K562 (cell line): ENCODE measurements around the gene PRCP. TPM values are rescaled to one million over a fixed set of nuclear protein-coding genes. Genes with fewer than 3 reads are reported as not detected.
A peak's percentile ranks its signal among the peaks of the same experiment; 100 is the strongest.

Source experiments
- ARID2 ChIP-seq: fragments of 450-650 bp; IDR thresholded peaks from 2 replicates; pipeline ENCODE4 v1.6.1; 2017; ENCODE audit warnings: antibody characterized with exemption, mild to moderate bottlenecking
- CBX1 ChIP-seq: sonication (generic); IDR thresholded peaks from 2 replicates; pipeline ENCODE4 v1.6.1; 2016; ENCODE audit warnings: antibody characterized with exemption, low read depth, mild to moderate bottlenecking
- CTBP1 ChIP-seq: fragments of 450-650 bp; IDR thresholded peaks from 2 replicates; pipeline ENCODE4 v1.6.1; 2016; ENCODE audit warnings: borderline replicate concordance
- DPF2 ChIP-seq: fragments of 450-650 bp; IDR thresholded peaks from 2 replicates; pipeline ENCODE4 v1.6.1; 2016
- EP400 ChIP-seq: fragments of 450-650 bp; IDR thresholded peaks from 2 replicates; pipeline ENCODE4 v1.6.1; 2017; ENCODE audit warnings: antibody characterized with exemption, mild to moderate bottlenecking, moderate library complexity
- ERF ChIP-seq: fragments of 450-650 bp; formaldehyde crosslinking; IDR thresholded peaks from 2 replicates; pipeline ENCODE4 v1.4.0; 2020; ENCODE audit warnings: mild to moderate bottlenecking, mixed read lengths
- ETV1 ChIP-seq: fragments of 450-650 bp; conservative IDR thresholded peaks from 2 replicates; pipeline ENCODE4 v1.6.1; 2016; ENCODE audit warnings: missing genetic modification characterization, control low read depth, low read depth, missing compliant biosample characterization
- GATAD2A ChIP-seq: fragments of 450-650 bp; IDR thresholded peaks from 2 replicates; pipeline ENCODE4 v1.6.1; 2017
- JUND ChIP-seq, 2 experiments: IDR thresholded peaks; 2 replicates in 1 of 2; 3 replicates in 1 of 2; pipeline ENCODE4 v1.6.1; 2011; ENCODE audit warnings: borderline replicate concordance in 2 of 2, low read depth in 2 of 2, low read length in 2 of 2, improper control_type of control experiment in 1 of 2, missing biosample characterization in 1 of 2, missing genetic modification characterization in 1 of 2, missing genetic modification reagents in 1 of 2
- KLF10 ChIP-seq: fragments of 250-450 bp; sonication (Bioruptor Pico); IDR thresholded peaks from 2 replicates; pipeline ENCODE4 v1.6.1; 2021; ENCODE audit warnings: matching md5 sums
- MCM2 ChIP-seq: fragments of 450-650 bp; IDR thresholded peaks from 2 replicates; pipeline ENCODE4 v1.6.1; 2017; ENCODE audit warnings: low read depth, mild to moderate bottlenecking
- MTA2 ChIP-seq: fragments of 450-650 bp; IDR thresholded peaks from 2 replicates; pipeline ENCODE4 v1.6.1; 2016; ENCODE audit warnings: low read depth
- PKNOX1 ChIP-seq: fragments of 450-650 bp; IDR thresholded peaks from 2 replicates; pipeline ENCODE4 v1.6.1; 2016
- SIX5 ChIP-seq, 2 experiments: IDR thresholded peaks; 2 replicates each; pipeline ENCODE4 v1.6.1; 2011; ENCODE audit warnings: low read length in 2 of 2, borderline replicate concordance in 1 of 2, low read depth in 1 of 2, mild to moderate bottlenecking in 1 of 2, moderate library complexity in 1 of 2; ENCODE audit not compliant: insufficient read depth in 1 of 2
- STAG1 ChIP-seq: sonication (generic); formaldehyde crosslinking; IDR thresholded peaks from 2 replicates; pipeline ENCODE4 v1.5.0; 2020; ENCODE audit warnings: missing genetic modification reagents, borderline replicate concordance
- TCF15 ChIP-seq: fragments of 250-450 bp; sonication (Bioruptor Pico); IDR thresholded peaks from 2 replicates; pipeline ENCODE4 v1.8.0; 2022; ENCODE audit warnings: moderate library complexity, mild to moderate bottlenecking, inconsistent platforms
- YY1 ChIP-seq, 3 experiments: IDR thresholded peaks; 2 replicates each; pipeline ENCODE4 v1.6.1; 2011; ENCODE audit warnings: low read length in 2 of 3, mild to moderate bottlenecking in 2 of 3, moderate library complexity in 2 of 3, borderline replicate concordance in 1 of 3, control low read depth in 1 of 3, low read depth in 1 of 3; ENCODE audit not compliant: insufficient read depth in 3 of 3, insufficient replicate concordance in 2 of 3, control insufficient read depth in 1 of 3, insufficient read length in 1 of 3; ENCODE audit errors: extremely low read depth in 1 of 3
- ZBTB2 ChIP-seq: fragments of 450-650 bp; IDR thresholded peaks from 2 replicates; pipeline ENCODE4 v1.6.1; 2016; ENCODE audit warnings: antibody characterized with exemption
- ZNF175 ChIP-seq: fragments of 200-800 bp; sonication (Bioruptor generic); IDR thresholded peaks from 2 replicates; pipeline ENCODE4 v1.6.1; 2016; ENCODE audit warnings: low read depth, mild to moderate bottlenecking, missing genetic modification characterization, missing compliant biosample characterization
- ZNF224 ChIP-seq: sonication (generic); formaldehyde crosslinking; IDR thresholded peaks from 2 replicates; pipeline ENCODE4 v1.8.0; 2022; ENCODE audit warnings: mild to moderate bottlenecking, missing genetic modification reagents
- ZNF445 ChIP-seq: fragments of 250-450 bp; sonication (Bioruptor Pico); IDR thresholded peaks from 2 replicates; pipeline ENCODE4 v1.4.0; 2020; ENCODE audit warnings: low read depth, mild to moderate bottlenecking, moderate library complexity
- ZNF586 ChIP-seq: fragments of 450-650 bp; formaldehyde crosslinking; conservative IDR thresholded peaks from 2 replicates; pipeline ENCODE4 v1.4.0; 2020; ENCODE audit warnings: mild to moderate bottlenecking, moderate library complexity
- ZNF780A ChIP-seq: fragments of 250-450 bp; sonication (Bioruptor Pico); IDR thresholded peaks from 2 replicates; pipeline ENCODE4 v1.5.0; 2021; ENCODE audit warnings: mild to moderate bottlenecking
- ZNF79 ChIP-seq: fragments of 250-450 bp; sonication (Bioruptor Pico); IDR thresholded peaks from 2 replicates; pipeline ENCODE4 v1.4.0; 2020; ENCODE audit warnings: low read depth, mild to moderate bottlenecking, moderate library complexity
- polyA plus RNA-seq, 8 experiments: library from polyadenylated mRNA; depleted of rRNA in 4 of 8; stranded (reverse) in 5 of 8; unstranded in 3 of 8; fragments of >200 nt; fragmentation: Nextera tagmentation in 2 of 8; fragmentation: Illumina TruSeq in 1 of 8; extraction: Ambion mirVana in 2 of 8; extraction: Trizol in 1 of 8; gene quantifications; 2 replicates each; pipeline versions ENCODE4 v1.2.1 to v1.2.3, GENCODE V29; 2011 to 2014; ENCODE audit warnings: inconsistent platforms in 1 of 8, missing spikeins in 1 of 8
- total RNA-seq, 7 experiments: library from RNA; depleted of rRNA in 6 of 7; stranded (reverse); fragments of >200 nt in 6 of 7; fragmentation: Illumina TruSeq in 2 of 7; extraction: Trizol in 2 of 7; gene quantifications; 2 replicates each; pipeline versions ENCODE4 v1.2.1 to v1.2.3, GENCODE V29; 2011 to 2021; ENCODE audit warnings: low replicate concordance in 1 of 7
- TF ChIP-seq, protein P1 (sequence below), 2 experiments: fragments of 200-800 bp in 1 of 2; sonication (Bioruptor generic) in 1 of 2; sonication (generic) in 1 of 2; formaldehyde crosslinking in 1 of 2; IDR thresholded peaks in 1 of 2; conservative IDR thresholded peaks in 1 of 2; 2 replicates each; pipeline versions ENCODE4 v1.5.0 to v1.6.1; 2016 to 2020; ENCODE audit warnings: missing compliant biosample characterization in 1 of 2, missing genetic modification characterization in 1 of 2, missing genetic modification reagents in 1 of 2

Gene PRCP
- total and polyA plus RNA-seq, 9 of the 15 experiments (the other 6 are each of a cell fraction or from before 2014, with no cell fraction given) = 9.5 to 43.1 (median 23.2) TPM

DNA sequence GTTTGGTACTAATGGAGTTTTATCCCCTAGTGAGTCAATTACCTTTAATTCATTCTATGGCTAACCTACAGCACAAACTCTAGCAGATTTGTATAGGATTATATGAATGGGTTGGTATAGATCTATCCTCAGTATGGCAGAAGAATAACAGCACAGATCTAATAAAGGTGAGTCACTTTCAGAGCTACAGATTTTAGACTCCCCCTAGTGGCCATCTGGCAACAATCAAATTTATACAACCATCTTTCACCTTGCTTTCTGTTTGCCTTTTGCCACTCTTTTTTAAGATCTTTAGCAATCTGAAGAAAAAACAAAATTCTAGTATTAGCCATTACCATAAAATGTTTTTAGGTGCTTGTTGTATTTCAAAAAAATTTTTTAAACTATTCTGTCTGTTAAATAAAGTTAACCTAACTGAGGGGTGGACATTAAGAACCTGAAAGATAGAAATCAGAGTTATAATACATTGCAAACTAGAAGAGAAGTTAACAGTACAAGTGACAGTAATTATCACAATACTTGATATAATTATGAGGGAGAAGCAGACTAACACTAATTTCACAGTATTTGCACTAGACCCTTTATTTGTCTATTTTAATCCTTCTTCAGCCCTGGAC lies 27.1 kb upstream of the PRCP start (continued):
- TF ChIP-seq YY1 (IDR thresholded peaks at IDR 0.05; ENCODE audit: borderline replicate concordance in 1 of 3, control insufficient read depth in 1 of 3, extremely low read depth in 1 of 3, insufficient read depth in 3 of 3, insufficient read length in 1 of 3, insufficient replicate concordance in 2 of 3, low read depth in 1 of 3, low read length in 2 of 3) (no peak), ZNF586 (CRISPR knock-in tag) (no peak), CTBP1 (no peak), STAG1 (CRISPR knock-in tag) (no peak), ZNF224 (no peak), SIX5 (IDR thresholded peaks at IDR 0.05; ENCODE audit: borderline replicate concordance in 1 of 2, insufficient read depth in 1 of 2, low read depth in 1 of 2, low read length in 2 of 2) (no peak), ETV1 (tag) (no peak), CBX1 (no peak), MTA2 (no peak), ZNF175 (CRISPR knock-in tag) (no peak), ERF (CRISPR knock-in tag) (no peak), EP400 (no peak), PKNOX1 (no peak), ZNF79 (CRISPR knock-in tag) (no peak), DPF2 (0 out of 2 replicates have a peak, but pooled peaks have one; percentile 14), ZNF780A (CRISPR knock-in tag) (no peak), ARID2 (no peak), TCF15 (CRISPR knock-in tag) (no peak), ZNF445 (CRISPR knock-in tag) (no peak), GATAD2A (no peak), JUND (IDR thresholded peaks at IDR 0.05; ENCODE audit: borderline replicate concordance, low read depth, low read length) (peak; percentile 80), JUND (tag; IDR thresholded peaks at IDR 0.05; ENCODE audit: borderline replicate concordance, low read depth, low read length) (peak; percentile 81; the same call in 2 of the 3 replicates), ZBTB2 (no peak), MCM2 (no peak), KLF10 (CRISPR knock-in tag) (no peak)
- TF ChIP-seq, protein P1, sequence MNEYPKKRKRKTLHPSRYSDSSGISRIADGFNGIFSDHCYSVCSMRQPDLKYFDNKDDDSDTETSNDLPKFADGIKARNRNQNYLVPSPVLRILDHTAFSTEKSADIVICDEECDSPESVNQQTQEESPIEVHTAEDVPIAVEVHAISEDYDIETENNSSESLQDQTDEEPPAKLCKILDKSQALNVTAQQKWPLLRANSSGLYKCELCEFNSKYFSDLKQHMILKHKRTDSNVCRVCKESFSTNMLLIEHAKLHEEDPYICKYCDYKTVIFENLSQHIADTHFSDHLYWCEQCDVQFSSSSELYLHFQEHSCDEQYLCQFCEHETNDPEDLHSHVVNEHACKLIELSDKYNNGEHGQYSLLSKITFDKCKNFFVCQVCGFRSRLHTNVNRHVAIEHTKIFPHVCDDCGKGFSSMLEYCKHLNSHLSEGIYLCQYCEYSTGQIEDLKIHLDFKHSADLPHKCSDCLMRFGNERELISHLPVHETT (CRISPR knock-in tag; conservative IDR thresholded peaks at IDR 0.05 in 1 of 2, IDR thresholded peaks at IDR 0.05 in 1 of 2) = no peak
